Measurements from ENCODE around the gene TEX26.

Gene TEX26

DNA sequence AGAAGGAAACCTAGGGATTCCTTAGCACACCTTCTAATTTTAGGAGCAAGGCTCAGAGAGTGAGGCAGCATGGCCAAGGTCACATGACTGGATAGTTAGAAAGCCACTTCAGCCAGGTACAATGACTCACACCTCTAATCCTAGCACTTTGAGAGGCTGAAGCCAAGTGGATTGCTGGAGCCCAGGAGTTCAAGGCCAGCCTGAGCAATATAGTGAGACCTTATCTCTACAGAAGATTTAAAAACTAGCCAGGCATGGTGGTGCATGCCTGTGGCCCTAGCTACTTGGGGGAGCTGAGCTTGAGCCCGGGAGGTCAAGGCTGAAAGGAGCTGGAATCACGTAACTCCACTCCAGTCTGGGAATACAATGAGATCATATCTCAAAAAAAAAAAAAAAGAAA lies 69.2 kb downstream of the TEX26 start:
- H3F3A ChIP-seq (ENCODE audit: insufficient read depth), result no peaks in the 10 kb centered on the region
- H3K4me2 ChIP-seq (ENCODE audit: low read depth, low read length, poor library complexity, severe bottlenecking), result no peak overlapping the region
- H3K9ac ChIP-seq (ENCODE audit: low read length), result no peak overlapping the region
- TF ChIP-seq, protein P1, sequence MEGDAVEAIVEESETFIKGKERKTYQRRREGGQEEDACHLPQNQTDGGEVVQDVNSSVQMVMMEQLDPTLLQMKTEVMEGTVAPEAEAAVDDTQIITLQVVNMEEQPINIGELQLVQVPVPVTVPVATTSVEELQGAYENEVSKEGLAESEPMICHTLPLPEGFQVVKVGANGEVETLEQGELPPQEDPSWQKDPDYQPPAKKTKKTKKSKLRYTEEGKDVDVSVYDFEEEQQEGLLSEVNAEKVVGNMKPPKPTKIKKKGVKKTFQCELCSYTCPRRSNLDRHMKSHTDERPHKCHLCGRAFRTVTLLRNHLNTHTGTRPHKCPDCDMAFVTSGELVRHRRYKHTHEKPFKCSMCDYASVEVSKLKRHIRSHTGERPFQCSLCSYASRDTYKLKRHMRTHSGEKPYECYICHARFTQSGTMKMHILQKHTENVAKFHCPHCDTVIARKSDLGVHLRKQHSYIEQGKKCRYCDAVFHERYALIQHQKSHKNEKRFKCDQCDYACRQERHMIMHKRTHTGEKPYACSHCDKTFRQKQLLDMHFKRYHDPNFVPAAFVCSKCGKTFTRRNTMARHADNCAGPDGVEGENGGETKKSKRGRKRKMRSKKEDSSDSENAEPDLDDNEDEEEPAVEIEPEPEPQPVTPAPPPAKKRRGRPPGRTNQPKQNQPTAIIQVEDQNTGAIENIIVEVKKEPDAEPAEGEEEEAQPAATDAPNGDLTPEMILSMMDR (IDR thresholded peaks at IDR 0.05; ENCODE audit: insufficient read depth, low read length, poor library complexity, severe bottlenecking), result no peak
- TF ChIP-seq EZH2phosphoT487 (conservative IDR thresholded peaks at IDR 0.05; ENCODE audit: low read length), result no peak
- H3K79me2 ChIP-seq (ENCODE audit: insufficient read depth, low read length), result no peaks in the 10 kb centered on the region
- no peaks in the 10 kb centered on the region for H3K36me3 ChIP-seq (ENCODE audit: low read length)
- no peaks in the 10 kb centered on the region for H3K9me3 ChIP-seq (ENCODE audit: insufficient read depth, low read length)
- H3K27me3 ChIP-seq (ENCODE audit: low read length), result no peaks in the 10 kb centered on the region
- no peak overlapping the region for H3K4me3 ChIP-seq (ENCODE audit: insufficient read depth, low read length, poor library complexity, severe bottlenecking)
- no peak overlapping the region for H2AFZ ChIP-seq (ENCODE audit: low read depth, low read length, severe bottlenecking)
- H4K20me1 ChIP-seq (ENCODE audit: low read depth, low read length), result no peaks in the 10 kb centered on the region
- H3K27ac ChIP-seq (ENCODE audit: low read depth, low read length), result no peak overlapping the region
- H3K9me2 ChIP-seq (replicated peaks; ENCODE audit: insufficient read depth, low read length), result no peaks in the 10 kb centered on the region

DNA sequence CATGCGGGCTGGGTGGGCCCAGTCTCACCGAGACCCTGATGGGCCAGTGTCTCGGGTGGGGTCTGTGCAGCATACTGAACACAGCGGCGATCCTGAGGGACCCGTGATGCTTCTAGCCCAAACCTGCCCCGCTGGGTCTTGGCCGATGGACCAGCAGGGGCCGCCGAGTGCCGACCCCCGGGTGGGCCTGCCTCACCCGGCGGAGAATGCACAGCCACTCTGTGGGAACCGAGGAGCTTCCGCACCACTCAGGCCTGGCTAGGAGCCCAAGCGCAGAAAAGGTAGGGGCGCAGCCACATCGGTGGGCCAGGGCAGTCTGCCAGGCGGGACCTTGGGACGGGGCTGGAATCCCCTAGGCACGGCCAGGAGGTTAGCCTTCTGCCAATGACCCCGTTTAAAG lies 72.6 kb downstream of the TEX26 start:
- H3K4me2 ChIP-seq (ENCODE audit: low read depth, low read length, poor library complexity, severe bottlenecking), result no peak overlapping the region
- no peak for TF ChIP-seq EZH2phosphoT487 (conservative IDR thresholded peaks at IDR 0.05; ENCODE audit: low read length)
- TF ChIP-seq, protein P1 (IDR thresholded peaks at IDR 0.05; ENCODE audit: insufficient read depth, low read length, poor library complexity, severe bottlenecking), result no peak

DNA sequence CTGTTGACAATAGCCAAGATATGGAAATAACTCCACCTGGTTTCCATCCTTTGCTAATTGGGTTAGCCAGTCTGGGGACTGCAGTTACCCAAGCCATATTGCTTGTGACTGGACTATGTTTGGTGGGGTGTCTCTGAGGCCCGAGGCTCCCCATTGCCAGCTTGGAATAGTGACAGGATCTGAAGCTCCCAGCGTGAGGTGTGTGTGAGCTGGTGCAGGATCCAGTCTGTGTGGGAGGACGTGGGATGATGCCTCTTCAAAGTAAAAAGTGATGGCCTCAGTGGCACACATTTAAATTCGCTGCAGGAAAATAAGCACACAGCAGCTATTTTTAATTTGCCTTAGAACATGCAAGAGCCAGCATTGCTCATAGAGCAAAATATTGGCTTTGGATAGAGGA lies 75.0 kb downstream of the TEX26 start:
- Histone ChIP-seq H3K79me2 (ENCODE audit: insufficient read depth, low read length) (no peaks in the 10 kb centered on the region), H3K36me3 (ENCODE audit: low read length) (no peaks in the 10 kb centered on the region), H3K27me3 (ENCODE audit: low read length) (no peaks in the 10 kb centered on the region), H4K20me1 (ENCODE audit: low read depth, low read length) (no peaks in the 10 kb centered on the region), H3K9ac (ENCODE audit: low read length) (no peak overlapping the region), H3K4me2 (ENCODE audit: low read depth, low read length, poor library complexity, severe bottlenecking) (no peak overlapping the region), H3K27ac (ENCODE audit: low read depth, low read length) (no peak overlapping the region), H3F3A (ENCODE audit: insufficient read depth) (no peaks in the 10 kb centered on the region), H3K9me2 (replicated peaks; ENCODE audit: insufficient read depth, low read length) (no peaks in the 10 kb centered on the region), H3K4me3 (ENCODE audit: insufficient read depth, low read length, poor library complexity, severe bottlenecking) (no peak overlapping the region), H3K9me3 (ENCODE audit: insufficient read depth, low read length) (no peaks in the 10 kb centered on the region), H2AFZ (ENCODE audit: low read depth, low read length, severe bottlenecking) (no peak overlapping the region)
- TF ChIP-seq EZH2phosphoT487 (conservative IDR thresholded peaks at IDR 0.05; ENCODE audit: low read length), result no peak
- TF ChIP-seq, protein P1 (IDR thresholded peaks at IDR 0.05; ENCODE audit: insufficient read depth, low read length, poor library complexity, severe bottlenecking), result no peak

More for the DNA sequence above, 72.6 kb downstream of the TEX26 start:
- H3K27me3 ChIP-seq (ENCODE audit: low read length), result no peaks in the 10 kb centered on the region
- H3K27ac ChIP-seq (ENCODE audit: low read depth, low read length), result no peak overlapping the region
- no peak overlapping the region for H2AFZ ChIP-seq (ENCODE audit: low read depth, low read length, severe bottlenecking)
- no peaks in the 10 kb centered on the region for H4K20me1 ChIP-seq (ENCODE audit: low read depth, low read length)
- H3K9me3 ChIP-seq (ENCODE audit: insufficient read depth, low read length), result no peaks in the 10 kb centered on the region
- H3K9me2 ChIP-seq (replicated peaks; ENCODE audit: insufficient read depth, low read length), result no peaks in the 10 kb centered on the region
- no peaks in the 10 kb centered on the region for H3K36me3 ChIP-seq (ENCODE audit: low read length)
- H3K4me3 ChIP-seq (ENCODE audit: insufficient read depth, low read length, poor library complexity, severe bottlenecking), result no peak overlapping the region
- no peaks in the 10 kb centered on the region for H3F3A ChIP-seq (ENCODE audit: insufficient read depth)
- no peak overlapping the region for H3K9ac ChIP-seq (ENCODE audit: low read length)
- H3K79me2 ChIP-seq (ENCODE audit: insufficient read depth, low read length), result no peaks in the 10 kb centered on the region
